Right cardiac atrium (tissue), 5 donors: Measurements from ENCODE around the gene EML1. TPM values are rescaled to one million over a fixed set of nuclear protein-coding genes. Genes with fewer than 3 reads are reported as not detected.
A peak's percentile ranks its signal among the peaks of the same experiment; 100 is the strongest.
"Not testable (repeated sequence)": the region's sequence is repeated elsewhere in the genome, so short reads cannot be mapped to it uniquely, and the experiment has no call there.

Source experiments
- ATAC-seq, 2 donors: fragments of 200-7000 bp; cut with Tn5 transposase; one replicate each; pipeline versions ENCODE4 v1.8.0 to v1.9.1; 2020; ENCODE audit warnings: moderate library complexity in 2 of 2, mild to moderate bottlenecking in 1 of 2
- DNase-seq, 3 donors: peaks; one replicate each; pipeline ENCODE4 v3.0.0-alpha.2; 2020
- H3K27ac ChIP-seq: one replicate; pipeline ENCODE4 v1.5.1; 2013; ENCODE audit warnings: mild to moderate bottlenecking, low read length, control low read depth, moderate library complexity
- H3K27me3 ChIP-seq: one replicate; pipeline ENCODE4 v1.6.1; 2013; ENCODE audit not compliant: control insufficient read depth, insufficient read depth
- H3K4me1 ChIP-seq: one replicate; pipeline ENCODE4 v1.6.1; 2013; ENCODE audit warnings: low read length; ENCODE audit not compliant: control insufficient read depth, insufficient read depth
- H3K4me3 ChIP-seq: one replicate; pipeline ENCODE4 v1.5.1; 2013; ENCODE audit warnings: low read length, control low read depth
- H3K9me3 ChIP-seq: one replicate; pipeline ENCODE4 v1.6.1; 2013; ENCODE audit warnings: low read length; ENCODE audit not compliant: control insufficient read depth
- WGBS: extraction: QIAGEN DNeasy Blood & Tissue Kit; methylation state at CpG from one replicate; pipeline ENCODE4 v1.1.7; 2013; 5-methylcytosine and 5-hydroxymethylcytosine counted together
- intact Hi-C, 4 donors: fragments of 100-400 bp; cut with DNase I; formaldehyde crosslinking; loops; one replicate each; pipeline versions ENCODE4 v1.11.0 to v1.14.0; 2022 to 2023
- polyA plus RNA-seq: library from polyadenylated mRNA; stranded (reverse); fragments of 200-250 nt; gene quantifications from one replicate; pipeline ENCODE4 v1.2.3, GENCODE V29; 2013
- total RNA-seq, 4 donors: library from RNA; stranded (reverse); fragmentation: NEBNext Ultra II Directional; extraction: Animal tissue kit (Norgen Biotek cat#: 25700); gene quantifications; one replicate each; pipeline ENCODE4 v1.2.1, GENCODE V29; 2021
- donor health status: healthy with polysubstance abuse.
- donor health status: DM: no; HTN: yes; CAD: no.
- donor health status: DM: no; HTN: no; CAD: no.
- donor health status: DM: no; HTN: yes; CAD: no; lungs with severe emphysema.
- donor health status: DM: yes; HTN: yes; CAD: no.

Gene EML1
- total and polyA plus RNA-seq, 5 donors = 11.2 to 39.1 (median 34.0) TPM

DNA sequence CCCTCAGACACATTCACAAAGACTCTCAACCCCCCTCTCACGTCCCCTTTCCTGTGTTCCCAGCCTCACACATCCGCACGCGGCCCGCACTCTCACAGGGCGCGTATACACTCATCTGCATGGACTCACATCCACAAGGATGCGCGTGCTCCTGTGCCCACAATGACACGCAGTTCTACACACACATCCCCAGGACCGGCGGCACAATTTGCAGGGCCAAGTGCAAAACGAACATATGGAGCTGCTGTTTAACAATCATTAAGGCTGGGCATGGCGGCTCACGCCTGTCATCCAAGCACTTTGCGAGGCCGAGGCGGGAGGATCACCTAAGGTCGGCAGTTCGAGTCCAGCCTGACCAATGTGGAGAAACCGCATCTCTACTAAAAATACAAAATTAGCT, 36.4 kb upstream of the EML1 start:
- 93% methylated on average over 21 of the region's 21 CpGs for WGBS
- peaks cover 14% of the 10 kb centered on the region for H3K4me1 ChIP-seq
- no peaks in the 10 kb centered on the region for H3K27me3 ChIP-seq
- ATAC-seq (no peak), DNase-seq (peak in 2 of 3 donors; percentile 45 to 56)
- H3K9me3 ChIP-seq = no peaks in the 10 kb centered on the region
- no peak overlapping the region for H3K4me3 ChIP-seq
- intact Hi-C loops = no loop called here
- no peak overlapping the region for H3K27ac ChIP-seq

DNA sequence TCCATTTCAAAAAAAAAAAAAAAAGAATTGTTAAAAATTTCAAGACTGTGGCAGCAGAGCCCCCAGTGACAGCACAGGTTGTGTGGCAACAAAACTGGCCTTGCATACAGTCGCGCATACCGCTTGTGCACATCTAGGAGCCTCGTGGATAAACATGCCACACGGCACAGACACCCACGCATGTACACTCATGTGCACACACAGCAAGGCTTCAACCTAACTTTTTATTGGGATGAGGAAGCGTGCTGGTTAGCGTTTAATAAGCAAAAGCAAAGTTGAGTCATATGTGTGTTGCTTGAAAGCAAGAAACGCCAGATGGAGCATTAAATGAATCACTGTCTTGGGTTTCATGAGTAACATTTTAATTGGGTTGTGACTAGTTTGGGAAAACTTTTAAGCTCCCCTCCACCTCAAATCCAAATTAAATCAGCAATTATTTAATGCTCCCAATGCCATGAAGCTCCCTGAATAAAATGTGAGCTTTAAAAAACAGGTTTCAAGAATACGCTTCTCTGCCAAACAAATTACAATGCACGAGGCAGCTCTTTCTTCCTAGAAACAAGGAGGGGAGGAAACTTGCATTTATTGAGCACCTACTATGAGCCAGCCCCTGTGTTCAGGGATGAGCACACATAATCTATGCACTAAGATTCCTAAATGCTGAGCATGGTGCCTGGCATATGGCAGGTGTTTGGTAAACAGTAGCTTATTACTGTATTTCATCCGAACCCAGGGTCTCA, 35.7 kb upstream of the EML1 start:
- H3K4me1 ChIP-seq = peaks cover 12% of the 10 kb centered on the region
- no peaks in the 10 kb centered on the region for H3K9me3 ChIP-seq
- DNase-seq (peak in 1 of 3 donors; percentile 15), ATAC-seq (no peak)
- no peak overlapping the region for H3K27ac ChIP-seq
- intact Hi-C loops = no loop called here
- 90% methylated on average over 12 of the region's 12 CpGs for whole genome bisulfite sequencing
- H3K4me3 ChIP-seq = no peak overlapping the region
- H3K27me3 ChIP-seq = no peaks in the 10 kb centered on the region

GRCh38 chr14:99758121-99758821, 34.9 kb upstream of the EML1 start:
- intact Hi-C loops = no loop called here
- H3K4me1 ChIP-seq = peaks cover 11% of the 10 kb centered on the region
- peak in 1 of 3 donors; percentile 9 for DNase-seq
- no peak overlapping the region for H3K4me3 ChIP-seq
- WGBS = 79% methylated on average over 11 of the region's 11 CpGs
- H3K9me3 ChIP-seq = no peaks in the 10 kb centered on the region
- H3K27ac ChIP-seq = no peak overlapping the region
- H3K27me3 ChIP-seq = no peaks in the 10 kb centered on the region
- no peak for ATAC-seq

DNA sequence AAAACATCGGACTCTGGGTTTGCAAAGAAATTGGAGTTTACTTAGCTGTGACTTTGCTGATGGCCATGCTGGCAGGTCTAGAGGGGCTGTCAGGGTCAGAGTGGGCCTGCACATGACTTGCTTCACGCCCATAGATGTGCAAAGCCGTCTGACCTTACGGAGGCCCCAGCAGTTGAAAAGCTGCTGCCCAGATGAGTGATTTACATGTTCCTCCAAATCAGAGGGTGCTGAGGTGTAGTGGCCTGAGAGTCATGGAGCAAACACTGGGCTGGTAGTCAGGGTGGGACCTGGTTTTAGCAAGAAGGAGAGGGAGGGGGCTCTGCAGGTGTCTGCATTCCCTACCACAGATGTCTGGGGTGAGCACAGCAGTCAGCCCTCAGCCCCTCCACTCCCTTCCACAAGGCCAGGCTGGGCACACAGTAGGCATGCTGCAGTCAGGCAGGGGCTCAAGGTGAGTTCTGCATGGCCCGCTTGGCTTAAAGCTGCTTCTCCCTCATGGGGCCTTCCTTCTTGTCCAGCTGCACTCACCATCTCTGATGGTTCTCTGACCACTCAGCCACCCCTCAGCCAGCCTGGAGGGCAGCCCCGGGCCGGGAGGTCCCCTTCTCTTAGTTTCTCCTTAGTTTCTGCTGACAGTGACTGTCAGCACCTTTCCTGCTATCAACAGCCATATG, 34.2 kb upstream of the EML1 start:
- intact Hi-C loops = no loop called here
- DNase-seq (peak in 1 of 3 donors; percentile 11), ATAC-seq (no peak)
- peaks cover 9% of the 10 kb centered on the region for H3K4me1 ChIP-seq
- H3K9me3 ChIP-seq = no peaks in the 10 kb centered on the region
- WGBS = 73% methylated on average over 7 of the region's 7 CpGs
- H3K27me3 ChIP-seq = no peaks in the 10 kb centered on the region
- no peak overlapping the region for H3K27ac ChIP-seq
- no peak overlapping the region for H3K4me3 ChIP-seq

DNA sequence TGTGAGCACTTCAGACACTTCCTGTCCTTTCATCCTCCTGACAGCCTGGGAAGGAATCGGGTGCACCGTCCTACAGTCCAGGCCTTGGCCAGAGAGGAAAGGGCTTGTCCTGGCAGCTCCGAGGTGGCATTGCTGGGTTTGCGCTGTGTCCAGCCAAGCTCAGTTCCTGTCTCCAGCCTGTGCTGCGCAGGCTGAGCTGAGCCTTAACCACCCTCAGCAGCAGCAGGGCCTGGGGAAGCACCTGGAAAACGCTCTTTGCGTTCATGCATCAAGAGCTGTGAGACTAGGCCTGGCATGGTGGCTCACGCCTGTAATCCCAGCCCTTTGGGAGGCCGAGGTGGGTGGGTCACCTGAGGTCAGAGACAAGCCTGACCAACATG, 33.7 kb upstream of the EML1 start:
- no peak overlapping the region for H3K4me3 ChIP-seq
- ATAC-seq (peak; percentile 22 to 51), DNase-seq (peak in 1 of 3 donors; percentile 62)
- H3K27me3 ChIP-seq = no peaks in the 10 kb centered on the region
- no peak overlapping the region for H3K27ac ChIP-seq
- H3K9me3 ChIP-seq = no peaks in the 10 kb centered on the region
- whole genome bisulfite sequencing = 60% methylated on average over 9 of the region's 9 CpGs
- peaks cover 9% of the 10 kb centered on the region for H3K4me1 ChIP-seq
- intact Hi-C loops = no loop called here

DNA sequence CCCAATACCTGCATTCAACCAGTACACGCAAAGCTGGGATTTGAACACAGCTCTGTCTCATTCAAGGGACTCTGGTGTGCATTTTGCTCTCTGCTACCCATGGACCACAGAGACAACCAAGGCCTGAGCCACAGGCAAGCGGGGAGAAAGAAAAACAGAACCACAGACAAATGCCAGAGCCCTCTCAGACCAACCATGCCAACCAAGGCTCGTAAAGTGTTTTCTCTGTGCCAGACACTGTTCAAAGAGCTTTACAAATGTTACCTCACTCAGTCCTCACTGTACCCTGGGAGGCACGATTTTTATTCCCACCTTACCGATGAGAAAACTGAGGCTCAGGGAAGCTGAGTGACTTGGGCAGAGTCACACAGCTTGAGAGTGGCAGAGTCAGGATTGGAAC, 32.4 kb upstream of the EML1 start:
- H3K4me3 ChIP-seq = no peak overlapping the region
- no peaks in the 10 kb centered on the region for H3K9me3 ChIP-seq
- 92% methylated on average over 5 of the region's 5 CpGs for WGBS
- intact Hi-C loops = no loop called here
- H3K27ac ChIP-seq = no peak overlapping the region
- H3K27me3 ChIP-seq = no peaks in the 10 kb centered on the region
- ATAC-seq (no peak), DNase-seq (no peak)
- H3K4me1 ChIP-seq = peaks cover 6% of the 10 kb centered on the region

DNA sequence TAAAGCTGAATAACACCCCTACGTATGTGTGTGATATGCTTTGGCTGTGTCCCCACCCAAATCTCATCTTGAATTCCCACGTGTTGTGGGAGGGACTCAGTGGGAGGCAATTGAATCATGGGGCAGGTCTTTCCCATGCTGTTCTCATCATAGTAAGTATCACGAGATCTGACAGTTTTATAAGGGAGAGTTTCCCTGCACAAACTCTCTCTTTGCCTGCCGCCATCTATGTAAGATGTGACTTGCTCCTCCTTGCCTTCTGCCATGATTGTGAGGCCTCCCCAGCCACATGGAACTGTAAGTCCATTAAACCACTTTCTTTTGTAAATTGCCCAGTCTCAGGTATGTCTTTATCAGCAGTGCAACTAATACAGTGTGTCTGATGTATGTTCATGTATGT, 30.3 kb upstream of the EML1 start:
- H3K27ac ChIP-seq, H3K27me3 ChIP-seq, H3K4me1 ChIP-seq, DNase-seq, intact Hi-C loops, ATAC-seq, H3K4me3 ChIP-seq, H3K9me3 ChIP-seq: not testable (repeated sequence)
- 84% methylated on average over 4 of the region's 4 CpGs for WGBS

DNA sequence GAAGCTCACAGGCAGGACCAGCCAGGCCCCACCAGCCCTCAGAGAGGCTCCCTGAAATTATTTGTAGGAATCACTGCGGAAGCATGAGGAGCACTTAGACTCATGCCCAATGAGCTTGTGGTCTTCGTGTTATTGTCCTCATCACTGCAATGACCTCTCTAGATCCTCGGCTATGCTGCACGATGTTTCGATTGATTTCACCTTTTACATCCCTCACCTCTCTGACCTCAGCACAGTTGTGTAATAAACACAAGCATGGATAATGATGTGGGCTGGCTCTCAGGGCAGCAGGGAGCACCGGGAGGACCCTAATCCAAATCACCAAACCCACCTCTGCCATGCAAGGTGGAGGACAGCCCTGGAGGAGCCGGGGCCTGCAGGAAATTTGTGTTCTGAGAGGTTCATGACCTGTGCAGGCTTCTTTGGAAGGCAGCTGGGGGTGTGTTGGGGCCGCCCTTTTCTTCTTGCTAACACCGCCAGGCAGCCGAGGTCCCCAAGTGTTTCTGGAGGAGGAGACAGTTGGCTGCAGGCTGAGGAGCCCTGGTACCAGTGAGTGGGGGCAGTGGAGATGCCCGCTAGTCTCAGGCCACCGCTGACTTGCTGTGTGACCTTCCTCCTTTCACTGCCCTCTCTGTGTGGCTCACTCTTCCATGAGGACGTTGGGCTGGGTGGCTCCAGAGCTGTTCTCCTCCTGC, 29.5 kb upstream of the EML1 start:
- H3K4me1 ChIP-seq = peaks cover 4% of the 10 kb centered on the region
- ATAC-seq (no peak), DNase-seq (no peak)
- WGBS = 91% methylated on average over 13 of the region's 13 CpGs
- H3K27me3 ChIP-seq = no peaks in the 10 kb centered on the region
- no peak overlapping the region for H3K4me3 ChIP-seq
- no peaks in the 10 kb centered on the region for H3K9me3 ChIP-seq
- H3K27ac ChIP-seq = no peak overlapping the region
- intact Hi-C loops = no loop called here

GRCh38 chr14:99764222-99764706, 28.9 kb upstream of the EML1 start:
- peaks cover 6% of the 10 kb centered on the region for H3K4me1 ChIP-seq
- H3K9me3 ChIP-seq = no peaks in the 10 kb centered on the region
- intact Hi-C loops = no loop called here
- H3K4me3 ChIP-seq = no peak overlapping the region
- no peak overlapping the region for H3K27ac ChIP-seq
- no peaks in the 10 kb centered on the region for H3K27me3 ChIP-seq
- 91% methylated on average over 11 of the region's 11 CpGs for WGBS
- ATAC-seq (no peak), DNase-seq (no peak)

- no peaks in the 10 kb centered on the region for H3K27me3 ChIP-seq
- intact Hi-C loops = no loop called here
- H3K4me1 ChIP-seq = peaks cover 6% of the 10 kb centered on the region
- DNase-seq (no peak), ATAC-seq (no peak)
- no peak overlapping the region for H3K27ac ChIP-seq
- no peaks in the 10 kb centered on the region for H3K9me3 ChIP-seq
- 82% methylated on average over 6 of the region's 6 CpGs for WGBS
- no peak overlapping the region for H3K4me3 ChIP-seq
Observed at GRCh38 chr14:99768381-99768780, 24.8 kb upstream of the EML1 start.
